Neural progenitor cell (in vitro differentiated cells): Measurements from ENCODE around the gene ANO10. TPM values are rescaled to one million over a fixed set of nuclear protein-coding genes. Genes with fewer than 3 reads are reported as not detected.

Experiments
- DNase-seq: peaks from one replicate; pipeline ENCODE4 v3.0.0-alpha.2; 2016; ENCODE audit warnings: low spot score
- H2AFZ ChIP-seq: fragments of 200-600 bp; sonication (generic); replicated peaks from 2 replicates; pipeline ENCODE4 v1.6.1; 2016; ENCODE audit warnings: antibody characterized with exemption
- H3F3A ChIP-seq: fragments of 200-600 bp; sonication (generic); 2 replicates; pipeline ENCODE4 v1.6.1; 2016; ENCODE audit warnings: antibody characterized with exemption, low read depth
- H3K27ac ChIP-seq: fragments of 200-600 bp; sonication (generic); 2 replicates; pipeline ENCODE4 v1.5.1; 2016; ENCODE audit warnings: mild to moderate bottlenecking
- H3K27me3 ChIP-seq: fragments of 200-600 bp; sonication (generic); 2 replicates; pipeline ENCODE4 v1.6.1; 2016; ENCODE audit warnings: mild to moderate bottlenecking, moderate library complexity
- H3K36me3 ChIP-seq: fragments of 200-600 bp; sonication (generic); 2 replicates; pipeline ENCODE4 v1.5.1; 2016
- H3K4me1 ChIP-seq: fragments of 200-600 bp; sonication (generic); 2 replicates; pipeline ENCODE4 v1.6.1; 2016; ENCODE audit warnings: mixed run types
- H3K4me2 ChIP-seq: fragments of 200-600 bp; sonication (generic); 2 replicates; pipeline ENCODE4 v1.6.1; 2016
- H3K4me3 ChIP-seq: fragments of 200-600 bp; sonication (generic); 2 replicates; pipeline ENCODE4 v1.5.1; 2016
- H3K79me2 ChIP-seq: fragments of 200-600 bp; sonication (generic); 2 replicates; pipeline ENCODE4 v1.6.1; 2016; ENCODE audit warnings: low read depth
- H3K9ac ChIP-seq: fragments of 200-600 bp; sonication (generic); 2 replicates; pipeline ENCODE4 v1.6.1; 2016
- H3K9me3 ChIP-seq: fragments of 200-600 bp; sonication (generic); 2 replicates; pipeline ENCODE4 v1.5.1; 2016; ENCODE audit warnings: low read depth
- H4K20me1 ChIP-seq: fragments of 200-600 bp; sonication (generic); 2 replicates; pipeline ENCODE4 v1.6.1; 2016; ENCODE audit warnings: low read depth
- H3K27ac Mint-ChIP-seq: 3 replicates; pipeline ENCODE4 v1.8.0; 2021; ENCODE audit warnings: mixed read lengths
- H3K27me3 Mint-ChIP-seq: 2 replicates; pipeline ENCODE4 v1.8.0; 2022; ENCODE audit warnings: low read depth, mild to moderate bottlenecking, inconsistent platforms, moderate library complexity, mixed read lengths; ENCODE audit not compliant: insufficient read depth
- H3K36me3 Mint-ChIP-seq: 3 replicates; pipeline ENCODE4 v1.8.0; 2021; ENCODE audit warnings: mixed read lengths
- H3K4me1 Mint-ChIP-seq: 3 replicates; pipeline ENCODE4 v1.8.0; 2021; ENCODE audit warnings: mixed read lengths
- H3K4me3 Mint-ChIP-seq: 3 replicates; pipeline ENCODE4 v1.8.0; 2021; ENCODE audit warnings: mild to moderate bottlenecking, moderate library complexity, mixed read lengths
- H3K9me3 Mint-ChIP-seq: 3 replicates; pipeline ENCODE4 v1.8.0; 2020; ENCODE audit warnings: mixed read lengths
- CTCF ChIP-seq: fragments of 200-600 bp; sonication (generic); IDR thresholded peaks from 2 replicates; pipeline ENCODE4 v1.5.1; 2017; ENCODE audit warnings: antibody characterized with exemption, mild to moderate bottlenecking
- EZH2 ChIP-seq: fragments of 200-600 bp; sonication (generic); IDR thresholded peaks from 2 replicates; pipeline ENCODE4 v1.6.1; 2017; ENCODE audit warnings: antibody characterized with exemption, mild to moderate bottlenecking, moderate library complexity
- EZH2phosphoT487 ChIP-seq: fragments of 200-600 bp; sonication (generic); IDR thresholded peaks from 2 replicates; pipeline ENCODE4 v1.6.1; 2017; ENCODE audit warnings: antibody characterized with exemption
- total RNA-seq: library from RNA; depleted of rRNA; stranded (reverse); fragments of >200 nt; gene quantifications from 2 replicates; pipeline ENCODE4 v1.2.3, GENCODE V29; 2015; ENCODE audit warnings: low replicate concordance

The ANO10 gene
- total RNA-seq, 1 donor from 2014 or later: 44.4 TPM

GRCh38 chr3:43343185-43343584 lies 278.6 kb downstream of the ANO10 start:
- no peak overlapping the region for H3K4me2 ChIP-seq
- no peaks in the 10 kb centered on the region for H3F3A ChIP-seq
- Mint-ChIP-seq H3K9me3 (peaks cover 13% of the 10 kb centered on the region), H3K27ac (no peak overlapping the region), H3K4me1 (peaks cover 4% of the 10 kb centered on the region), H3K27me3 (no peaks in the 10 kb centered on the region), H3K4me3 (no peak overlapping the region), H3K36me3 (peaks cover 59% of the 10 kb centered on the region)
- H3K9ac ChIP-seq: no peak overlapping the region
- H4K20me1 ChIP-seq: peaks cover 11% of the 10 kb centered on the region
- H3K9me3 ChIP-seq: peaks cover 9% of the 10 kb centered on the region
- no peaks in the 10 kb centered on the region for H3K79me2 ChIP-seq
- no peak for TF ChIP-seq CTCF
- no peak for TF ChIP-seq EZH2phosphoT487
- TF ChIP-seq EZH2: no peak
- no peak for DNase-seq
- H3K4me3 ChIP-seq: no peak overlapping the region
- H3K27ac ChIP-seq: no peak overlapping the region
- no peaks in the 10 kb centered on the region for H3K4me1 ChIP-seq
- H3K27me3 ChIP-seq: no peaks in the 10 kb centered on the region
- no peak overlapping the region for H2AFZ ChIP-seq
- H3K36me3 ChIP-seq: peaks cover 13% of the 10 kb centered on the region

- Mint-ChIP-seq H3K27ac (no peak overlapping the region), H3K9me3 (peaks cover 20% of the 10 kb centered on the region), H3K4me3 (no peak overlapping the region), H3K4me1 (peaks cover 4% of the 10 kb centered on the region), H3K27me3 (no peaks in the 10 kb centered on the region), H3K36me3 (peaks cover 57% of the 10 kb centered on the region)
- no peak for DNase-seq
- Histone ChIP-seq H3K27ac (no peak overlapping the region), H3K4me2 (no peak overlapping the region), H3K9ac (no peak overlapping the region), H3K27me3 (no peaks in the 10 kb centered on the region), H4K20me1 (peaks cover 11% of the 10 kb centered on the region), H3K4me3 (no peak overlapping the region), H3K79me2 (no peaks in the 10 kb centered on the region), H3K9me3 (peaks cover 17% of the 10 kb centered on the region), H3F3A (no peaks in the 10 kb centered on the region), H3K36me3 (peaks cover 18% of the 10 kb centered on the region), H3K4me1 (no peaks in the 10 kb centered on the region), H2AFZ (no peak overlapping the region)
- TF ChIP-seq CTCF (no peak), EZH2 (no peak), EZH2phosphoT487 (no peak)
These were observed 280.0 kb downstream of the ANO10 start for GRCh38 chr3:43341788-43342187.

GRCh38 chr3:43340403-43340802 lies 281.4 kb downstream of the ANO10 start:
- H3K36me3 Mint-ChIP-seq: peaks cover 63% of the 10 kb centered on the region
- Histone ChIP-seq H3F3A (no peaks in the 10 kb centered on the region), H3K9me3 (peaks cover 21% of the 10 kb centered on the region), H3K9ac (no peak overlapping the region), H2AFZ (no peak overlapping the region), H3K79me2 (peaks cover under 1% of the 10 kb centered on the region), H3K27me3 (no peaks in the 10 kb centered on the region), H3K4me2 (no peak overlapping the region), H3K36me3 (peaks cover 24% of the 10 kb centered on the region), H4K20me1 (peaks cover 11% of the 10 kb centered on the region), H3K27ac (no peak overlapping the region), H3K4me3 (no peak overlapping the region), H3K4me1 (no peaks in the 10 kb centered on the region)
- peaks cover 32% of the 10 kb centered on the region for H3K9me3 Mint-ChIP-seq
- no peak for DNase-seq
- peaks cover 2% of the 10 kb centered on the region for H3K27me3 Mint-ChIP-seq
- H3K4me3 Mint-ChIP-seq: no peak overlapping the region
- H3K27ac Mint-ChIP-seq: no peak overlapping the region
- H3K4me1 Mint-ChIP-seq: peaks cover 4% of the 10 kb centered on the region
- no peak for TF ChIP-seq CTCF
- TF ChIP-seq EZH2: no peak
- no peak for TF ChIP-seq EZH2phosphoT487
